Measurements from ENCODE around the gene ATXN7L3.

ATXN7L3 gene

GRCh38 chr17:44183024-44183423 is 16.7 kb downstream of the ATXN7L3 start:
- TF ChIP-seq FOXP2 (optimal IDR thresholded peaks at IDR 0.05; ENCODE audit: borderline replicate concordance, extremely low read depth, extremely low read length, insufficient read depth) = no peak
- no peak for TF ChIP-seq POLR2AphosphoS5 (IDR thresholded peaks at IDR 0.05; ENCODE audit: low read depth, low read length)
- TF ChIP-seq, protein P1, sequence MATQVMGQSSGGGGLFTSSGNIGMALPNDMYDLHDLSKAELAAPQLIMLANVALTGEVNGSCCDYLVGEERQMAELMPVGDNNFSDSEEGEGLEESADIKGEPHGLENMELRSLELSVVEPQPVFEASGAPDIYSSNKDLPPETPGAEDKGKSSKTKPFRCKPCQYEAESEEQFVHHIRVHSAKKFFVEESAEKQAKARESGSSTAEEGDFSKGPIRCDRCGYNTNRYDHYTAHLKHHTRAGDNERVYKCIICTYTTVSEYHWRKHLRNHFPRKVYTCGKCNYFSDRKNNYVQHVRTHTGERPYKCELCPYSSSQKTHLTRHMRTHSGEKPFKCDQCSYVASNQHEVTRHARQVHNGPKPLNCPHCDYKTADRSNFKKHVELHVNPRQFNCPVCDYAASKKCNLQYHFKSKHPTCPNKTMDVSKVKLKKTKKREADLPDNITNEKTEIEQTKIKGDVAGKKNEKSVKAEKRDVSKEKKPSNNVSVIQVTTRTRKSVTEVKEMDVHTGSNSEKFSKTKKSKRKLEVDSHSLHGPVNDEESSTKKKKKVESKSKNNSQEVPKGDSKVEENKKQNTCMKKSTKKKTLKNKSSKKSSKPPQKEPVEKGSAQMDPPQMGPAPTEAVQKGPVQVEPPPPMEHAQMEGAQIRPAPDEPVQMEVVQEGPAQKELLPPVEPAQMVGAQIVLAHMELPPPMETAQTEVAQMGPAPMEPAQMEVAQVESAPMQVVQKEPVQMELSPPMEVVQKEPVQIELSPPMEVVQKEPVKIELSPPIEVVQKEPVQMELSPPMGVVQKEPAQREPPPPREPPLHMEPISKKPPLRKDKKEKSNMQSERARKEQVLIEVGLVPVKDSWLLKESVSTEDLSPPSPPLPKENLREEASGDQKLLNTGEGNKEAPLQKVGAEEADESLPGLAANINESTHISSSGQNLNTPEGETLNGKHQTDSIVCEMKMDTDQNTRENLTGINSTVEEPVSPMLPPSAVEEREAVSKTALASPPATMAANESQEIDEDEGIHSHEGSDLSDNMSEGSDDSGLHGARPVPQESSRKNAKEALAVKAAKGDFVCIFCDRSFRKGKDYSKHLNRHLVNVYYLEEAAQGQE (IDR thresholded peaks at IDR 0.05; ENCODE audit: insufficient read depth in 1 of 2, low read depth in 2 of 2, low read length in 2 of 2) = no peak
- TF ChIP-seq SIN3A (IDR thresholded peaks at IDR 0.05; ENCODE audit: borderline replicate concordance, insufficient read depth, low read length) = no peak
- no peak for TF ChIP-seq TAF1 (IDR thresholded peaks at IDR 0.05; ENCODE audit: borderline replicate concordance, insufficient read depth, low read length)

DNA sequence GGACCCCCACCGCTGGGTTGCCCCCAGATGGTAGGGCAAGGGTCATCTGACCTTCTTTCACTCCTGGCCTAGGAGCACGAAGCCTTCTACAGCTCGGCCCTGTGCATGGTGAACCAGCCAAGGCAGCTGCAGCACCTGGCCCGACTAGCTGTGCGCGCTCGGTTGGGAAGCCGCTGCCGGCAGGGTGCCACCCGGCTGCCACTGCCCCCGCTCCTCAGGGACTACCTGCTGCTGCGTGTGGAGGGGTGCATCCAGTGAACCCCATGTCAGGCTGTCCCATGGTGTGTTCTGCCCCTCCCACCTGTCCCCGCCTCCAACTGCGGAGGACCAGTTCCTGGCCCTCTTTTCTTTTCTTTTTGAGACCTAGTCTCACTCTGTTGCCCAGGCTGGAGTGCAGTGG is 21.6 kb downstream of the ATXN7L3 start:
- TF ChIP-seq POLR2AphosphoS5 (IDR thresholded peaks at IDR 0.05; ENCODE audit: low read depth, low read length) = no peak
- TF ChIP-seq TAF1 (IDR thresholded peaks at IDR 0.05; ENCODE audit: borderline replicate concordance, insufficient read depth, low read length) = no peak
- TF ChIP-seq FOXP2 (optimal IDR thresholded peaks at IDR 0.05; ENCODE audit: borderline replicate concordance, extremely low read depth, extremely low read length, insufficient read depth) = no peak
- TF ChIP-seq, protein P1 (IDR thresholded peaks at IDR 0.05; ENCODE audit: insufficient read depth in 1 of 2, low read depth in 2 of 2, low read length in 2 of 2) = no peak
- TF ChIP-seq SIN3A (IDR thresholded peaks at IDR 0.05; ENCODE audit: borderline replicate concordance, insufficient read depth, low read length) = no peak

DNA sequence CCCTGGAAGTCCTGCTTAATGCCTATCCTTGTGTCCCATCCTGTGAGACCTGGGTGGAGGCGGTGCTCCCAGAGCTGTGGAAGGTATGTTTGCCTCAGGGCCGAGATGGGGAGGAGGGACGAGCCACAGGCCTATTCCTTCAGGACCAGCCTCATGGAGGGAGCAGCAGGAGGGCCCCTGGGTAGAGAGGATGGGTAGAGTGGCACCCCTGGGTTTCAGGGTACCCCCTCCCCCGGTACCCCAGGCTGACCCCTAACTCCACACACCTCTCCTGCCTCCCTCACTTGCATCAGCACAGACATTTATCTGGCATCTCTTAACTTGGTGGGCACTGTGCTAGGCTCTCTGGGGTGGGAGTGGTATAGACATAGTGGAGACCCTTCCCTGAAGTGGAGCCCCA is 22.0 kb downstream of the ATXN7L3 start:
- TF ChIP-seq SIN3A (IDR thresholded peaks at IDR 0.05; ENCODE audit: borderline replicate concordance, insufficient read depth, low read length) (no peak), FOXP2 (optimal IDR thresholded peaks at IDR 0.05; ENCODE audit: borderline replicate concordance, extremely low read depth, extremely low read length, insufficient read depth) (no peak), POLR2AphosphoS5 (IDR thresholded peaks at IDR 0.05; ENCODE audit: low read depth, low read length) (no peak), TAF1 (IDR thresholded peaks at IDR 0.05; ENCODE audit: borderline replicate concordance, insufficient read depth, low read length) (no peak)
- TF ChIP-seq, protein P1 (IDR thresholded peaks at IDR 0.05; ENCODE audit: insufficient read depth in 1 of 2, low read depth in 2 of 2, low read length in 2 of 2) = no peak

DNA sequence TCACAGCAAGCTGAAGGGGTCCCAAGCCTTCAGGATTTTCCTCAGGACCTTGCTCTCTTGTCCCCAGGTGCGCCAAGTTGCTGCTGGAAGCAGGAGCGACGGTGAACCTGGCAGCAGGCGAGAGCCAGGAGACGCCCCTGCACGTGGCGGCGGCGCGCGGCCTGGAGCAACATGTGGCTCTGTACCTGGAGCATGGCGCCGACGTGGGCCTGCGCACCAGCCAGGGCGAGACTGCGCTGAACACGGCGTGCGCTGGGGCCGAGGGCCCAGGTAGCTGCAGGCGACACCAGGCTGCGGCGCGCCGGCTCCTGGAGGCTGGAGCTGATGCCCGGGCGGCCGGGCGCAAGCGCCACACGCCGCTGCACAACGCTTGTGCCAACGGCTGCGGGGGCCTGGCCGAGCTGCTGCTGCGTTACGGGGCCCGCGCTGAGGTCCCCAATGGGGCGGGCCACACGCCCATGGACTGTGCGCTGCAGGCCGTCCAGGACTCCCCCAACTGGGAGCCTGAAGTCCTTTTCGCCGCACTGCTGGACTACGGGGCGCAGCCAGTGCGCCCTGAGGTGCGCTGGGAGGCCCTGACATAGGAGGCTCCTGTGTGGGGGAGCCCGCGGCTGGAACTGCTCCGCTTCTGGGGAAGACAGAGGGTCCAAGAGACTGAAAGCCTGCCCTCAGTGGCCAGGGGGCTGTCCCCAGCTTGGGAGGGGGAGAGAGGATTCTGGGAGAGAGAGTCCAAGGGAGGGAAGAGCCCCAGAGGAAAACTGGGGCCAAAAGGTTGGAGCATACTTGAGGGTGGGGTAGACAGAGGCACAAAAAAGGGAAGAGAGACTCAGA is 22.8 kb downstream of the ATXN7L3 start:
- TF ChIP-seq POLR2AphosphoS5 (IDR thresholded peaks at IDR 0.05; ENCODE audit: low read depth, low read length) (no peak), TAF1 (IDR thresholded peaks at IDR 0.05; ENCODE audit: borderline replicate concordance, insufficient read depth, low read length) (no peak), FOXP2 (optimal IDR thresholded peaks at IDR 0.05; ENCODE audit: borderline replicate concordance, extremely low read depth, extremely low read length, insufficient read depth) (no peak), SIN3A (IDR thresholded peaks at IDR 0.05; ENCODE audit: borderline replicate concordance, insufficient read depth, low read length) (no peak)
- TF ChIP-seq, protein P1 (IDR thresholded peaks at IDR 0.05; ENCODE audit: insufficient read depth in 1 of 2, low read depth in 2 of 2, low read length in 2 of 2) = no peak

Data from PFSK-1 (cell line).